EH (cell line): Measurements from ENCODE around the gene ATG2B.
"Not testable (repeated sequence)": the region's sequence is repeated elsewhere in the genome, so short reads cannot be mapped to it uniquely, and the experiment has no call there.

Source experiments
- DNase-seq: peaks from one replicate; pipeline ENCODE4 v3.0.0-alpha.2; 2015; ENCODE audit warnings: low read depth

Gene ATG2B

GRCh38 chr14:96380735-96381134 lies 17.6 kb upstream of the ATG2B start:
- no peak for DNase-seq

DNA sequence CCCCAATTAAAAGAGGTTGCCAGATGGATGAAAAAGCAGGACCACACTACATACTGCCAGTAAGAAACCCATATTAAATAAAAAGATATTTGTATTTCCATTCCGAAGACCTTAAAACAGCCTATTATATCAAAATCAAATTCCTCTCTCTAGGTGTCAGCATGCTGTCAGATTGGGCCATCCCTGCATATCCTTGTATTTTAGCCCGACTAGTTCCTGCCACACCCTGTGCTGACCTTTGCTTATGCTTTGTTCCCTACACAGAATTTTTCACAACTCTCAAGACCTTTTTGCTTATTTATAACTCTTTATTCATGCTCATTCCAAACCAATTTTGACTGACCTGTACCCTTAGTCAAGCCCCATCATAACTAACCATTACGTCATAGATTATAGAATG lies 13.0 kb upstream of the ATG2B start:
- DNase-seq: no peak

DNA sequence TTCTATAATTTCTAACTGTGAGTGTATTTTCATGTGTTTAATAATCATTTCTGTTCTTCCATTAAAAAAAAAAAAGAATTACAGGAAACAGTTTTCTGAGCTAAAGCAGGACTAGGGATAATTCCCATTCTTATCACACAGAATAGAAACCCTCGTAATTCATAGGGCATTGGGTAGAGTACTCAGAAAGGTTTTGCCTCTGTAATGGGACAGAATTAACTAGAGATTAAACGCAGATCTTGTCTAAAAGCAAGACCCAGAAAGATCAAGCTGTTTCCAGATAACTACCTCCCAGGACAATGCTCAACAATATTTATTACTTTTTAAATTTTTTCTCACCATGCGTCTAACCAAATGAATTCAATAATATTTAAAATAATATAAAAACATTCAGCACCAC lies 10.4 kb upstream of the ATG2B start:
- DNase-seq: no peak

- DNase-seq: no peak
These were observed 7.4 kb upstream of the ATG2B start for GRCh38 chr14:96370528-96370927.

DNA sequence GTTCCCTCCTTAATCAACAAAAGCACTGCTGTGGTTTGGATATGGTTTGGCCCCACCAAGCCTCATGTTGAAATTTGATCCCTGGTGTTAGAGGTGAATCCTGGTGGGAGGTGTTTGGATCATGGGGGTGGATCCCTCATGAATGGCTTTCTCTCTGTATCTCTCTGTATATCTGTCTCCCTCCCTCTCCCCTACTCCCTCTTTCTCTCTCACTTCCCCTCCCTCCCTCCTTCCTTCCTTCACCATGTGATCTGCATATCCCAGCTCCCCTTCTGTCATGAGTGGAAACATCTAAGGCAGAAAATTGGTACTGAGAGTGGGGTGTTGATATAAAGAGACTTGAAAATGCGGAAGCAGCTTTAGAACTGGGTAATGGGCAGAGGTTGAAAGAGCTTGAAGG lies 5.4 kb upstream of the ATG2B start:
- no peak for DNase-seq

DNA sequence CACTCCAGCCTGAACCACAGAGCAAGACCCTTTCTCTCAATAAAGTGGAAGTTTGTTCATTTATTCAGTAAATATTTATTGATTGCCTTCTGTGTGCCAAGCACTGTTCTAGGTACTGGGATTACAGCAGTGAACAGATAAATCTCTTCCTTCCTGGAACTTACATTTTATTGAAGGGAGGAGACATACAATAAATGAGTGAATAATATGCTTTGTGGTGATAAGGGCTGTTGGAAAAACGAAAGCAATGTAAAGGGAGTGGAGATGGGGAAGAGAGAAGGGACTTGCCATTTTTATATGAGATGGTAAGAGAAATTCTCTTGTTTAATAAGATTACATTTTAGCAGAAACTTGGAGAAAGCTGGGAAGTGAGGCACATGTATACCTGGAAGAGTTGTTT lies 1.8 kb upstream of the ATG2B start:
- no peak for DNase-seq

- DNase-seq: peak; percentile 60
These were observed 703 bp upstream of the ATG2B start for GRCh38 chr14:96363751-96364336.

DNA sequence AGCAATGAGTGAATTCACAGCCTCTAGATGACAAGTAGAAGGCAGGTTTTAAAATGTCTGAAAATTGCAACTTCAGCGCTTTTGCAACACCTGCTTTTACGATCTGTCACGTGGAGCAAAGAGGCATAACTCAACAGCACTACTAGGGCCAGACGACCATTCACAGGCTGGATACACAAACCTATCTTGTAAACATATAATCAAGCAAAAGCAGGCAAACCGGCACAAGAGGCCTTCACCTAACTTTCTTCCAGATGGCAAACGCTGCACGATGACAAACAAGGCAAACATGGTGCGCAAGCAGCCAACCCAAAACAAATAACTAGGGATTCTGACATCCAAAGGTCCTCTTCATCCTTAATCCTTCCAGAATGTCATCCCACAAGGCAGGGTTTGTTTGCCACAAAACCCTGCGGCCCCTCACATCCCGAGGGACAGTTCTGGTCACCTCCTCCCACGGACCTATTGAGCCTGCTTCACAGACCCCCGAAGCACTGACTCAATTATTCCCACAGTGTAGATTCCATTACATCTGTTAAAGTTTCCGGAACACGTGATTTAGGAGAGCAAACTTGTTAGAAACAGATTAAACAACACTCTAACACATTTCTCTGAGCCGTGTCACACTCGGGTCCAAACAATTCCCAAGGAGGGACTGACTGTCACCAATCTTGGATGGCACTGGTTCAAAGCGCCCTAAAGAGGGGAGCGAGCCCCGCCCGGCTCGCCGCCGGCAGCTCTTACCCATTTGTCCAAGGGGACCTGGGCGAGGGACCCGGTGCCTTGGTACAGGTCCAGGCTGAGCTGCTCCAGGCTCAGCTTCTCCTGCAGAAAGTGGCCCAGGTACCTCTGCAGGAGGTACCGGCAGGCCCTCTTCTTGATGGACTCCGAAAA lies 823 bp downstream of the ATG2B start:
- DNase-seq: peak; percentile 30

DNA sequence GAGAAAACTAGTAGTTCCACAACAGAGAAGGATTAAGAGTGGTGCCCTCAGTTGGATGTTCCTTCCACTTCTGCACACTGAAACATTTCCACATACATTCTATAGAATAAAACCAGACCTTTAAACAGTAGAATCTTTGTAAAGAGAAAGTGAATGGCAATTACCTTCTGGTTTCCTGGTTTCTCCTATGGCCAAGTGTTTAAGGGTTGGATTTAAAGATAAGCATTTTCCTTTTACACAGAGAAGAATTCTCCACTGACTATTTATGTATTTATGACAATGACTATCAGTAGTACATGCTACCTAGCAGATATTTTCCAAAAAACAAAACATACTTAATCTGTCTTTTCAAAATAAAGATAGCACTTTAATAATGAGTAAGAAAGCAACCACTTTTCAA lies 3.2 kb downstream of the ATG2B start:
- no peak for DNase-seq

DNA sequence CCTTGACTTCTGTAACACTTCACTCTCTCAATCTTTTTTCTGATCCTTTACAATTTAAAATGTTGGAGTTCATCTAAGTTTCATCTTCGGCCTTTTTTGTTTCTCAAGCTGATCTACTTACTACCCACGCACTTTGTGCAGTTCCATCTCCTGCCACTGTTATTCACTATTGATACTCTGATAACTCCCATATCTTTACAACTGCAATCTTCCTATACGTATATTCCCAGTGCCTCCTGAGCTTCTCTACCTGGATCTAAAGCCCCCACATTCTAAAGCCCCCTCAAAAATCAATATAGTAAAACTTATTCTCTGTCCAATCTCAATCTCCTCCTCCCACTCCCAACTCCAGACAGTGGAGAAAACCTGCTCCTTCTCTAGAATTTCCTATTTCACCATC lies 5.9 kb downstream of the ATG2B start:
- no peak for DNase-seq

- no peak for DNase-seq
These were observed 8.9 kb downstream of the ATG2B start for GRCh38 chr14:96354246-96354645.

DNA sequence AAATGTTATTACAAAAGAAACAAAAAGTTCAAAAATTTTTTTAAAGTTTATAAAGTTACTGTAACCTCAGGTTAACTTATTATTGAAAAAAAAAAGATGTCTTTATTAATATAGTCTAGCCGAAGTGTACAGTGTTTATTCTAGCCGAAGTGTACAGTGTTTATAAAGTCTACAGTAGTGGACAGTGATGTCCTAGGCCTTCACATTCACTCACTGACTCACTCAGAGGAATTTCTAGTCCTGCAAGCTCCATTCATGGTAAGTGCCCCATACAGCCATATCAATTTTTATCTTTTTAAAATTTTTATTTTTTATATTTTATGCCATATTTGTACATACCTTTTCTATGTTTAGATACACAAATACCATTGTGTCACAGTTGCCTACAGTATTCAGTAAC lies 10.4 kb downstream of the ATG2B start:
- DNase-seq: peak; percentile 26

GRCh38 chr14:96351986-96352385 lies 11.2 kb downstream of the ATG2B start:
- DNase-seq: peak; percentile 15

- DNase-seq: peak; percentile 9
These were observed 13.7 kb downstream of the ATG2B start for GRCh38 chr14:96349286-96350075.

- DNase-seq: not testable (repeated sequence)
These were observed 15.2 kb downstream of the ATG2B start for GRCh38 chr14:96347957-96348356.

GRCh38 chr14:96345669-96346068 lies 17.5 kb downstream of the ATG2B start:
- DNase-seq: no peak

GRCh38 chr14:96341323-96341722 lies 21.8 kb downstream of the ATG2B start:
- DNase-seq: no peak

- peak; percentile 9 for DNase-seq
These were observed 24.6 kb downstream of the ATG2B start for GRCh38 chr14:96338551-96338950.

DNA sequence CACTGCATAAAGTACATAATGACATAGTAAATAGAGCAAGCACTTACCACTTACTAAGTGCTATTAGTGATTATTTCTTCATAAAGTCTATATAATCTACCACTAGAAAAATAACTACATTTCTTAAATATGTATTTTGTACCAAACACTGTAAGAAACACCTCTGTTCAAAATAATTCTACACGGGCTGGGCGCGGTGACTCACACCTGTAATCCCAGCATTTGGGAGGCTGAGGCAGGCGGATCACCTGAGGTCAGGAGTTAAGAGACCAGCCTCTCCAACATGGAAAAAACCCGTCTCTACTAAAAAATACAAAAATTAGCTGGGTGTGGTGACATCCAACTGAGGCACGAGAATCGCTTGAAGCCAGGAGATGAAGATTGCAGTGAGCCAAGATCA lies 38.9 kb downstream of the ATG2B start:
- no peak for DNase-seq

DNA sequence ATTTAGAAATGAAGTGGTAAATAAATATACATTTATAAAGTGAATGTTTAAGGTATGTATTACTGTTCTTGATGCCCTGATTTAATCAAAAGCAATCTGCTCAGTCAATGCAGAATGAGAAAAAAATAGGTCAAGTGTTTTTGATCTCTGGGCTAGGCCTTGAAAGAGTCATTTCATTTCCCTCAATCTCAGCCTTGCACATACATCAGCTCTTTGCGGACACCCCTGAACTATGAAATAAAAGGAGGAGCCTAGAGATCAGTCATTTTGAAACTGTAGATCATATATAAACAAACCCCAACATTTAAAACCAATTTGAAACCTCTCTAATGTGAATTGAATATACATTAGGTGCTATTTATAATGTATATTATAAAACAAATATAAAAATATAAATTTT lies 42.5 kb downstream of the ATG2B start:
- no peak for DNase-seq

- no peak for DNase-seq
These were observed 44.3 kb downstream of the ATG2B start for GRCh38 chr14:96318836-96319235.

- DNase-seq: no peak
These were observed 47.1 kb downstream of the ATG2B start for GRCh38 chr14:96316087-96316486.

DNA sequence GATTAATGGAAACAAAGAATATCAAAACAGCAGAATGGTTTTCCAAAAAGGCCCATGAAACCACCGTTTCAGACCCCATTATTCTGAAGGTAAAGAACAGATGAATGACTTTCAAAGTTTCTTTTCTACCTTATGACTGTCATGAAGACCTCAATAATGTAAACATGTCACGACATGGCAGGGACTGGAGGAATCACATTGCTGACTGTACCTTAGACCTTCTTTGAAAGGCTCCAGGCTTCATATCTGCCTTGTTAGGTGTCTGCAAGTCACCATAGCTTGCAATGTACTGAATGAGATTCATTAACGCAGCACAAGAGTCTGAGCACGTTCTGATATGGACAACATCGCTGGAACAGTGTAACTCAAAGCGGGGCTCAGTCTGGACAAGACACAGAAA lies 52.2 kb downstream of the ATG2B start:
- no peak for DNase-seq
